Measurements from ENCODE around the gene ANXA1. TPM values are rescaled to one million over a fixed set of nuclear protein-coding genes. Genes with fewer than 3 reads are reported as not detected.

Gene ANXA1
- total RNA-seq, 4 donors from 2014 or later = 101 to 281 (median 187) TPM

DNA sequence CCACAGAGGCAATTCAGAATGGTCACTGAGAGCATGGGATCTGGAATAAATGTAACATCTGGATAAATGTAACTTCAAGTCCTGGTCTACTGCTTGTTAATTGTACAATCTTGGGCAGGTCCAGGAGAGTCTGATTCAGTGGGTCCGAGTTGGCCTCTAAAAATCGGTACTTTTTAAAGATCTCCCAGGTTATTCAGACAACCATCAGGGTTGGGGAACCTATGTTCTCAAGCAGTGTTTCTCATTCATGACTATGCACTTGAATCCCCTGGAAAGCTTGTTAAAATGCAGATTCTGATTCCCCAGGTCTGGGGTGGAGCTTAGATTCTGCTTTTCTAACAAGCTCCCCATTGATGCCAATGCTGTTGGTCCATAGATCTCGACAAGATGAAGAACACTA lies 14.8 kb downstream of the ANXA1 start:
- no peak overlapping the region for H3K4me3 ChIP-seq
- H3K27me3 ChIP-seq = no peaks in the 10 kb centered on the region
- H3K9me3 ChIP-seq = no peaks in the 10 kb centered on the region
- H3K4me1 ChIP-seq = no peaks in the 10 kb centered on the region
- TF ChIP-seq, protein P1, sequence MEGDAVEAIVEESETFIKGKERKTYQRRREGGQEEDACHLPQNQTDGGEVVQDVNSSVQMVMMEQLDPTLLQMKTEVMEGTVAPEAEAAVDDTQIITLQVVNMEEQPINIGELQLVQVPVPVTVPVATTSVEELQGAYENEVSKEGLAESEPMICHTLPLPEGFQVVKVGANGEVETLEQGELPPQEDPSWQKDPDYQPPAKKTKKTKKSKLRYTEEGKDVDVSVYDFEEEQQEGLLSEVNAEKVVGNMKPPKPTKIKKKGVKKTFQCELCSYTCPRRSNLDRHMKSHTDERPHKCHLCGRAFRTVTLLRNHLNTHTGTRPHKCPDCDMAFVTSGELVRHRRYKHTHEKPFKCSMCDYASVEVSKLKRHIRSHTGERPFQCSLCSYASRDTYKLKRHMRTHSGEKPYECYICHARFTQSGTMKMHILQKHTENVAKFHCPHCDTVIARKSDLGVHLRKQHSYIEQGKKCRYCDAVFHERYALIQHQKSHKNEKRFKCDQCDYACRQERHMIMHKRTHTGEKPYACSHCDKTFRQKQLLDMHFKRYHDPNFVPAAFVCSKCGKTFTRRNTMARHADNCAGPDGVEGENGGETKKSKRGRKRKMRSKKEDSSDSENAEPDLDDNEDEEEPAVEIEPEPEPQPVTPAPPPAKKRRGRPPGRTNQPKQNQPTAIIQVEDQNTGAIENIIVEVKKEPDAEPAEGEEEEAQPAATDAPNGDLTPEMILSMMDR (IDR thresholded peaks at IDR 0.05) = no peak
- no peak for TF ChIP-seq POLR2A (IDR thresholded peaks at IDR 0.05)
- no peaks in the 10 kb centered on the region for H3K36me3 ChIP-seq
- H3K27ac ChIP-seq = no peak overlapping the region
- intact Hi-C loops (cut with DNase I; ENCODE audit: low total_unique reads) = loop anchor here (10.0 kb wide), 1 partner anchor 792 kb away; no protein-coding TSS in a partner anchor
- DNase-seq = no peak

DNA sequence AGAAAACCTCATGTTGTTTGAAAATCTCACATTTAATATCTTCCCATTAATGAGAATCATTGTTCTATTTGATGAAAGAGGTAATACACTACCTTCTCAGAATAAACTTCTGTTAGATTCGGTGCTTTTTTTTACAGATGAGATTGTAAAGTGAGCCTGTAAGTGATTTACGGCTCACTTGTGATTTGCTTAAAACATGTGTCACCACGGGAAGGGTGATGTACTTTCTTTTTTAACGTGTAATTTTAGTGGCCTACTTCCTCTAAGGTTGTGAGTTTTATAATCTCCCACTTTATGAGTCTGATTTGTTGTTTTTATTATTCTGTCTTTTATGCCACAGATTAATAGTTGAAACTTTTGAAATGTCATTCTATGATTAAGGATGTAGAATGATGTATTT lies 15.9 kb downstream of the ANXA1 start:
- Histone ChIP-seq H3K4me3 (no peak overlapping the region), H3K27ac (no peak overlapping the region), H3K36me3 (no peaks in the 10 kb centered on the region), H3K4me1 (no peaks in the 10 kb centered on the region), H3K27me3 (no peaks in the 10 kb centered on the region), H3K9me3 (no peaks in the 10 kb centered on the region)
- intact Hi-C loops (cut with DNase I; ENCODE audit: low total_unique reads) = loop anchor here (10.0 kb wide), 1 partner anchor 793 kb away; no protein-coding TSS in a partner anchor
- no peak for DNase-seq
- TF ChIP-seq, protein P1 (IDR thresholded peaks at IDR 0.05) = no peak
- no peak for TF ChIP-seq POLR2A (IDR thresholded peaks at IDR 0.05)

DNA sequence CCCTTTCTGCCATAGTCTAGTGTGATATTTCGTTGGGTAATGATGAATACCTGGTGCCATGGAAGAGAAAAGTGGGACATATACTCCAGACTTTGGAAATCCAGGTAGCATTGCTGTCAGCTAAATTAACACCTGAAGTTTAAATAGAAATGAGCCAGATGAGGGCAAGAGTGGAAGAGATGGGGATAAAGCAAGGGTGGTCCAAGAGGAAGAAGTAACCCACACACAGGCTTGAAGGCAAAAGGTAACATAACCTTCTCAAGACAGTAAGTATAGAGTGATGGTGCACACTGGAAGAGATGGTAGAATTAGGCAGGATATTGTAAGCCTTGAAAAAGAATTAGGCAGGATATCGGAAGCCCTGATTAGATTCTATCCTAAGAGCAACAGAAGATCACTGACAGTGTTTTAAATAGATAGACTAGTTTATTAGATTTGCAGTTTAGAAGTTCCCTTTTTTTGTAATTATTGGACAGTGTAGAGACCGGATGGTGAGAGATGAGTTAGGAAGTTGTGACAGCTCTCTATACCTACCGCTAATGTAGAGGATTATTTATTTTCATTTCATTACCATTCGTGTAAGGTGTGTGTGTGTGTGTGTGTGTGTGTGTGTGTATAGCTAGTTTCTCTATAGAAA lies 16.8 kb downstream of the ANXA1 start:
- Histone ChIP-seq H3K36me3 (no peaks in the 10 kb centered on the region), H3K27me3 (no peaks in the 10 kb centered on the region), H3K4me1 (no peaks in the 10 kb centered on the region), H3K4me3 (no peak overlapping the region), H3K27ac (no peak overlapping the region), H3K9me3 (no peaks in the 10 kb centered on the region)
- intact Hi-C loops (cut with DNase I; ENCODE audit: low total_unique reads) = loop anchor here (10.0 kb wide), 1 partner anchor 794 kb away; no protein-coding TSS in a partner anchor
- no peak for DNase-seq
- TF ChIP-seq POLR2A (IDR thresholded peaks at IDR 0.05) = no peak
- TF ChIP-seq, protein P1 (IDR thresholded peaks at IDR 0.05) = no peak

DNA sequence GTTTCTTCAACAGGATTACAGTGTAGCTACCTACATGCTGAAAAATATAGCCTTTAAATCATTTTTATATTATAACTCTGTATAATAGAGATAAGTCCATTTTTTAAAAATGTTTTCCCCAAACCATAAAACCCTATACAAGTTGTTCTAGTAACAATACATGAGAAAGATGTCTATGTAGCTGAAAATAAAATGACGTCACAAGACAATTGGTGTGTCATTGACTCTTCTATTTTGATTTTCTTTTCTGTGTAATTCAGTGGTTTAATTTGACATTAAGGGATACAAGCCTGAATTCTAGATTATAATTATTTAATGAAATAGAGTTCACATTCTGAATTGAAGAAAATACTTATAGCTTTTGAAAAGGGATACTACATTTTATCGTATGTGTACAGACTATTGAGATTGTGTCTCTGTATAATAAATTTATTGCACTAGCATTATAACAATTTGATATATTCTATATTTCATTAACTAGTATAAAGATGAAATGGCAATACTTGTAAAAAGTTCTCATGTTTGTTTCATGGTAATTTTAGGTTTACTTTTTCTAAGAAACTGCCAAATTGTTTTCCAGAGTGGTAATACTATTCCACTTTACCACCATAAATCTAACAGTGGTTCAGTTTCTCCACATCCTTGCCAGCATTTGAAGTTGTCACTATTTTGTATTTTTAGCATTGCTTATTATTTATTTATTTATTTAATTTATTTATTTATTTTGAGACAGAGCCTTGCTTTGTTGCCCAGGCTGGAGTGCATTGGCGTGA lies 18.7 kb downstream of the ANXA1 start:
- H3K4me3 ChIP-seq = no peak overlapping the region
- no peaks in the 10 kb centered on the region for H3K36me3 ChIP-seq
- no peak overlapping the region for H3K27ac ChIP-seq
- TF ChIP-seq, protein P1 (IDR thresholded peaks at IDR 0.05) = no peak
- no peak for TF ChIP-seq POLR2A (IDR thresholded peaks at IDR 0.05)
- no peak for DNase-seq
- no peaks in the 10 kb centered on the region for H3K9me3 ChIP-seq
- H3K4me1 ChIP-seq = no peaks in the 10 kb centered on the region
- intact Hi-C loops (cut with DNase I; ENCODE audit: low total_unique reads) = loop anchor here (10.0 kb wide), 1 partner anchor 56 kb away; no protein-coding TSS in a partner anchor
- no peaks in the 10 kb centered on the region for H3K27me3 ChIP-seq

DNA sequence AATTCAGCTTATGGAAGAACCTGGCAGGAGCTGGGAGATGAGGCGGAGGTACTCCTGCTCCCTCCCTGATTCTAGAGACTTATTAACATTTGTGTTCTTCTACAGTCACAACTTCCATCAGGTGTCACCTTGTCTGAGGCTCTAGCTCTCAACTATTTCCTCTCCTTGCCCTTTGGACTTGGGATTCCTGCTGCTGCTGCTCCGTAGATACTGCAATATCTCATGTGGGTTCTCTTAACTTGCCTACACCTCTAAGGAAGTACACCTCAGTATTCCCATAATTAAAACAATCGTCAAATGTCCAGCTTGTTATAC lies 21.2 kb downstream of the ANXA1 start:
- Histone ChIP-seq H3K9me3 (no peaks in the 10 kb centered on the region), H3K36me3 (no peaks in the 10 kb centered on the region), H3K27me3 (no peaks in the 10 kb centered on the region), H3K27ac (no peak overlapping the region), H3K4me3 (no peak overlapping the region), H3K4me1 (no peaks in the 10 kb centered on the region)
- intact Hi-C loops (cut with DNase I; ENCODE audit: low total_unique reads) = loop anchor here (10.0 kb wide), 1 partner anchor 58 kb away; no protein-coding TSS in a partner anchor
- no peak for TF ChIP-seq POLR2A (IDR thresholded peaks at IDR 0.05)
- TF ChIP-seq, protein P1 (IDR thresholded peaks at IDR 0.05) = no peak
- DNase-seq = no peak

Measured in uterus (tissue), 4 donors.